Skeletal muscle tissue (tissue), 4 donors: ENCODE results near the gene CDH26. TPM values are rescaled to one million over a fixed set of nuclear protein-coding genes. Genes with fewer than 3 reads are reported as not detected.

Experiments
- H3K27ac ChIP-seq: one replicate; pipeline ENCODE4 v1.7.0; 2013; ENCODE audit warnings: mild to moderate bottlenecking, low read depth, low read length, inconsistent platforms
- H3K27me3 ChIP-seq, 3 donors: one replicate each; pipeline ENCODE4 v1.7.0; 2013; ENCODE audit warnings: low read length in 3 of 3; ENCODE audit not compliant: control insufficient read depth in 3 of 3, insufficient read depth in 3 of 3
- H3K36me3 ChIP-seq, 3 donors: one replicate each; pipeline ENCODE4 v1.7.0; 2013; ENCODE audit warnings: low read length in 3 of 3; ENCODE audit not compliant: control insufficient read depth in 3 of 3, insufficient read depth in 3 of 3
- H3K4me1 ChIP-seq, 3 donors: one replicate each; pipeline ENCODE4 v1.7.0; 2013; ENCODE audit warnings: low read length in 3 of 3, mild to moderate bottlenecking in 3 of 3; ENCODE audit not compliant: control insufficient read depth in 3 of 3, insufficient read depth in 3 of 3
- H3K4me3 ChIP-seq, 3 donors: one replicate each; pipeline ENCODE4 v1.7.0; 2013; ENCODE audit warnings: low read length in 3 of 3
- H3K9ac ChIP-seq, 3 donors: one replicate each; pipeline ENCODE4 v1.7.0; 2013; ENCODE audit warnings: low read length in 3 of 3, mild to moderate bottlenecking in 3 of 3, moderate library complexity in 2 of 3, low read depth in 1 of 3
- H3K9me3 ChIP-seq, 3 donors: one replicate each; pipeline ENCODE4 v1.7.0; 2013; ENCODE audit warnings: low read length in 3 of 3; ENCODE audit not compliant: control insufficient read depth in 3 of 3
- total RNA-seq: library from RNA; depleted of rRNA; stranded (reverse); fragments of >200 nt; gene quantifications from one replicate; pipeline ENCODE4 v1.2.3, GENCODE V29; 2014
- donor health status: Osteomylitis.

The CDH26 gene
- total RNA-seq, 1 donor from 2014 or later = 0.52 TPM

- H3K27me3 ChIP-seq = peaks cover 0 to 4% (median 0%) of the 10 kb centered on the region in 3 donors
- no peaks in the 10 kb centered on the region for H3K9me3 ChIP-seq
- H3K4me1 ChIP-seq = peaks cover 52 to 62% (median 53%) of the 10 kb centered on the region in 3 donors
- H3K4me3 ChIP-seq = peak overlapping the region in 2 of 3 donors; percentile 22 to 44
- H3K36me3 ChIP-seq = no peaks in the 10 kb centered on the region
- peak overlapping the region; percentile 84 for H3K27ac ChIP-seq
- H3K9ac ChIP-seq = peak overlapping the region in 2 of 3 donors; percentile 69 to 81
These were observed 99.1 kb downstream of the CDH26 start for GRCh38 chr20:60057123-60057865.

- no peaks in the 10 kb centered on the region for H3K36me3 ChIP-seq
- H3K9ac ChIP-seq = peak overlapping the region; percentile 69 to 83 (median 81)
- H3K9me3 ChIP-seq = no peaks in the 10 kb centered on the region
- peaks cover 60 to 71% (median 61%) of the 10 kb centered on the region in 3 donors for H3K4me1 ChIP-seq
- H3K4me3 ChIP-seq = peak overlapping the region; percentile 35 to 64 (median 44)
- peak overlapping the region; percentile 84 for H3K27ac ChIP-seq
- no peaks in the 10 kb centered on the region for H3K27me3 ChIP-seq
These were observed 99.9 kb downstream of the CDH26 start for GRCh38 chr20:60057866-60058807.

- no peaks in the 10 kb centered on the region for H3K36me3 ChIP-seq
- H3K4me3 ChIP-seq = peak overlapping the region; percentile 35 to 64 (median 42)
- H3K9me3 ChIP-seq = no peaks in the 10 kb centered on the region
- peak overlapping the region; percentile 84 for H3K27ac ChIP-seq
- no peaks in the 10 kb centered on the region for H3K27me3 ChIP-seq
- peak overlapping the region; percentile 69 to 83 (median 81) for H3K9ac ChIP-seq
- peaks cover 62 to 74% (median 63%) of the 10 kb centered on the region in 3 donors for H3K4me1 ChIP-seq
These were observed 100.7 kb downstream of the CDH26 start for GRCh38 chr20:60058879-60059278.

GRCh38 chr20:60060006-60060557 is 101.9 kb downstream of the CDH26 start:
- H3K27me3 ChIP-seq = no peaks in the 10 kb centered on the region
- H3K9ac ChIP-seq = no peak overlapping the region
- no peaks in the 10 kb centered on the region for H3K36me3 ChIP-seq
- peak overlapping the region; percentile 26 for H3K27ac ChIP-seq
- H3K4me3 ChIP-seq = no peak overlapping the region
- no peaks in the 10 kb centered on the region for H3K9me3 ChIP-seq
- peaks cover 64 to 78% (median 68%) of the 10 kb centered on the region in 3 donors for H3K4me1 ChIP-seq

GRCh38 chr20:60060593-60060992 is 102.4 kb downstream of the CDH26 start:
- no peaks in the 10 kb centered on the region for H3K27me3 ChIP-seq
- no peaks in the 10 kb centered on the region for H3K36me3 ChIP-seq
- H3K9ac ChIP-seq = no peak overlapping the region
- H3K4me3 ChIP-seq = no peak overlapping the region
- H3K27ac ChIP-seq = peak overlapping the region; percentile 26
- H3K4me1 ChIP-seq = peaks cover 64 to 78% (median 68%) of the 10 kb centered on the region in 3 donors
- H3K9me3 ChIP-seq = peaks cover 0 to 1% (median 0%) of the 10 kb centered on the region in 3 donors

- Histone ChIP-seq H3K9me3 (peaks cover 0 to 2% (median 0%) of the 10 kb centered on the region in 3 donors), H3K4me3 (peak overlapping the region; percentile 39 to 70 (median 67)), H3K9ac (peak overlapping the region; percentile 55 to 84 (median 71)), H3K27me3 (no peaks in the 10 kb centered on the region), H3K27ac (peak overlapping the region; percentile 89), H3K36me3 (no peaks in the 10 kb centered on the region), H3K4me1 (peaks cover 60 to 70% (median 67%) of the 10 kb centered on the region in 3 donors)
These were observed 104.3 kb downstream of the CDH26 start for GRCh38 chr20:60062431-60063047.

GRCh38 chr20:60063048-60063451 is 104.8 kb downstream of the CDH26 start:
- Histone ChIP-seq H3K4me3 (peak overlapping the region in 1 of 3 donors; percentile 70), H3K4me1 (peaks cover 55 to 65% (median 61%) of the 10 kb centered on the region in 3 donors), H3K9me3 (peaks cover 0 to 2% (median 0%) of the 10 kb centered on the region in 3 donors), H3K36me3 (no peaks in the 10 kb centered on the region), H3K27me3 (no peaks in the 10 kb centered on the region), H3K9ac (peak overlapping the region; percentile 55 to 84 (median 71)), H3K27ac (peak overlapping the region; percentile 89)

- Histone ChIP-seq H3K9me3 (peaks cover 0 to 2% (median 0%) of the 10 kb centered on the region in 3 donors), H3K4me1 (peaks cover 47 to 56% (median 53%) of the 10 kb centered on the region in 3 donors), H3K36me3 (no peaks in the 10 kb centered on the region), H3K27ac (peak overlapping the region; percentile 89), H3K9ac (no peak overlapping the region), H3K4me3 (no peak overlapping the region), H3K27me3 (no peaks in the 10 kb centered on the region)
These were observed 105.6 kb downstream of the CDH26 start for GRCh38 chr20:60063739-60064380.
